Stimulated activated CD8-positive, alpha-beta memory T cell treated with anti-CD3 and anti-CD28 coated beads, Interleukin-12 subunit alpha, Interleukin-12 subunit beta, amount 100 ng/mL, for 24 hours (primary cell): ENCODE measurements around the gene KPNA2.
A peak's percentile ranks its signal among the peaks of the same experiment; 100 is the strongest.
"Not testable (repeated sequence)": the region's sequence is repeated elsewhere in the genome, so short reads cannot be mapped to it uniquely, and the experiment has no call there.

Experiments used
- DNase-seq: peaks from one replicate; pipeline ENCODE4 v3.0.0-alpha.2; 2020; ENCODE audit errors: extremely low read depth

The KPNA2 gene

DNA sequence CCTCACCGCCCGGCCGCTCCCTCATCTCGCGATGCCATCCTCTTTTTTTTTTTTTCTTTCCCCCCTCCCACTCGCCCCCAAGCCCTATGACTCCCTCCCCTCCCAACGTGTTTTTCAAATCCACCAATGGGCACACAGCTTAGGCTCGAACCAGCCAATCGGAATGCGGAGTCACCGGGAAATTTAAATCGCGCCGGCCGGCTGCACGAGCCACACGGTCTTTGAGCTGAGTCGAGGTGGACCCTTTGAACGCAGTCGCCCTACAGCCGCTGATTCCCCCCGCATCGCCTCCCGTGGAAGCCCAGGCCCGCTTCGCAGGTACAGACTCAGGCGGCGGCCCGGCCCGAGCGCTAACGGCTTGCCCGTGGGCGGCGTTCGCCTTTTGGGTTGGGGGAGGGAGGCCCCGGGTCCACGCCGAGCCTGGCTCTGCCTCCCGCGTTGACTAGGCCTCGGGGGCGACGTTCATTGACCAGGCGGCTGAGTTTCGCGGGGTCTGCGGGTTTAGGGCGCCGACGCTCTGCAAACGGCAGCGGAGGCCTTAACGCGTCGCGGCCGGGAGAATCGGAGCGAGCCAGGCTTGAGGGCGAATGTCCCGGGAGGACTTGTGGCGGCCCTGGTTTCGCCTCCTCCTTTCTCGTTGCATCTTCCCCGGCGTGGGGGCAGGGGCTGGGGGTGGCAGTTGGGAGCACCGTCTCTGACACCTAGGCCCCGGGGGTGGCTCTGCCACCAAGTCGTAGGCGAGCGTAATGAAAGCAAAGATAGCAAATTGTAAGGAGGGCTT is at the start of gene KPNA2:
Gene KPNA2, plus strand, starts transcription at position 213 of the 781 bp plus-strand sequence. CDS start 1,398 bp downstream, outside the sequence.
- peak; percentile 76 for DNase-seq

DNA sequence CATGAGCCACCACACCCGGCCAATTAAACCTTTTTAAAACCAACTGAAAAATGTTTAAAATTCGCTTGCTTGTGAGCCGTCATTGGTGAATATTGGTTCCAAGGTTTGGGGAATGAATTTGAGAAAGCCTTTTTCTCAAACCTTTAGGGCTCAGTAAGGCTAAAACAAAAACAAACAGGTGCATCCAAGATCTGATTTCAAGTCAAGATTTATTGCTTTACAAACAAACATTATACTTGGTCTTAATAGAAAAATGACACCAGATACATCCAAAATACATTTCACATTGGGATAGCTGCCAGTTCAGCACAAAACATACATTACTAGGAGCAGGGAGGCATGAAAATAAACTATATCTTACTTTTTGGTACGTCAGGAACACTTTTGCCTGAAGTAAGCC is 44.6 kb upstream of the KPNA2 start:
- no peak for DNase-seq

DNA sequence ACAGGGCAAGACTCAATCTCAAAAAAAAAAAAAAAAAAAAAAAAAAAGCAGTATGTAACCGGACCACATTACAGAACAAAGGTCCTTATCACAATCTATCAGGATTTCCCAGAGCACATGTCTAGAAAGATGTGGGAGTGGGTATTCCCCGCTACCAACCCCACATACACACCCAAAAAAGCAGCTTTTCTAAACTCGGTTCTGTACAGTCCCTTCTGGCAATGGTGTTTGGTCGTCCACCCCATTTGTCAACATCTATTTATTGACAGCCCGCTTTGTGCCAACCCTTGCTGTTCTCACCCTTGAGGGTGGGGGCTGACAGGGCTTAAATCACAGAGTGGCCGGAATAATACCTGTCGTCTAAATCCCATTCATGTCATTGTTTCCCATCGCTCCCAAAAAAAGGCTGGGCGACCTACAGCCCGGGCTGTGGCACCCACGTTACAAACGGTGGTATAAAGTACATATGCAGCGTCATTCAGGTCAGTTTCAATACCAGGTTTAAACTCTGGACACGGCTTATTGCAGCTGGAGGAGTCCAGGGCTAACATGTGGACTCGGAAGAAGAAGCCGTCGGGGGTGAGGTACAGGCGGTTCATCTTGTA is 42.9 kb upstream of the KPNA2 start:
- DNase-seq: no peak

DNA sequence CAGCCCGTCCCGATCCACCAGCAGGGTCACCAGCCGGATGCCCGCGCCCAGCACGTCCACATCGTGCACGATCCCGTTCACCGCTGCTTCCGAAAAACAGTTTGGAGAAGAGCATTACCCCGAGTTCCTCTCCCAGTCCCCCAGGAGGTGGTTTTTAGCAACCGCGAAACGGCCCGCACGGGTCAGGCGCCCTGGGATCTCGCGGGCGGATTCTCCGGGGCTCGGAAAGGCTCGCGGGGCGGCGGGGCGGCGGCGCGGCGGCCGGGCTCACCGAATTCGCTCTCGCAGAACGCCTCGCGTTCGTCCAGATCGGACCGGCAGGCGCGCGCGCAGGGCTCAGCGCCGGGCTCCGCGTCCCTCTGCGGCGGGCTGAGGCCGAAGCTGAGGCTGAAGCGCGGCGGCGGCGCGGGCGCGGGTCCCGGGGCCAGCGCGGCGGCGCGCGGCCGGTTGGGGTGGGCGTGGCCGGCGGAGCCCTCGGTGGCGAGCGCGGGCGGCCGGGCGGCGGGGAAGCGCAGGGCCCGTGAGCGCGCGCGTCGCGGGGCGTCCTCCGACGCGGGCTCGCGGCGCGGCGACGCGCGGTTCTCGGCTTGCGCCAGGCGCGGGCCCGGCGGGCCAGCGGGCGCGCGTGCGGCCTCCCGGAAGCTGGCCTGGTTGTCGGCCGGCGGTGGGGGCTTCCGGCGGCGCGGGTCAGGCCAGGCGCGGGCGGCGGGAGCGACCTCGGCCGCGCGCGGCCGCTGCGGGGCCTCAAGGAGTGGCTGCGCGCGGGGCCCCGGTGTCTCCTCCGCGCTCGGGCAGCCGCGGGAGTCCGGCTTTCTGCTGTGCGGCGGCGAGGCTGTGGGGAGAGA is 42.2 kb upstream of the KPNA2 start:
- DNase-seq: peak; percentile 28

DNA sequence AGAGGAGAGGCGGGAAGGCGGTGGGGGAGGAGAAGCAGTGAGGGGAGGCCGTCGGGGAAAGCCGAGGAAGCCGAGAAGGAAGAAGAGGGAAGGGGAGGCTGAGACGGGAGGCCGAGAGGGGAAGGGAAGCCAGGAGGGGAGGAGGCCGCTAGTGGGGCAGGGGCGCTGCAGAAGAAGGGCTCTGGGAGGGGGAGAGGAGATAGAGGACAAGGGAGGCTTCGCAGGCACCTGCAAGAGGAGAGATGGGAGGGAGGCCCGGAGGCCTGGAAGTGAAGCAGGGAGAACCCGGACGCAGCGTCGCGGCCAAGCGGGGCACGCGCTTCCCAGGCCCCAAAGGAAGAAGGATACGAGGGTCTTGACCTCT is 41.6 kb upstream of the KPNA2 start:
- no peak for DNase-seq

DNA sequence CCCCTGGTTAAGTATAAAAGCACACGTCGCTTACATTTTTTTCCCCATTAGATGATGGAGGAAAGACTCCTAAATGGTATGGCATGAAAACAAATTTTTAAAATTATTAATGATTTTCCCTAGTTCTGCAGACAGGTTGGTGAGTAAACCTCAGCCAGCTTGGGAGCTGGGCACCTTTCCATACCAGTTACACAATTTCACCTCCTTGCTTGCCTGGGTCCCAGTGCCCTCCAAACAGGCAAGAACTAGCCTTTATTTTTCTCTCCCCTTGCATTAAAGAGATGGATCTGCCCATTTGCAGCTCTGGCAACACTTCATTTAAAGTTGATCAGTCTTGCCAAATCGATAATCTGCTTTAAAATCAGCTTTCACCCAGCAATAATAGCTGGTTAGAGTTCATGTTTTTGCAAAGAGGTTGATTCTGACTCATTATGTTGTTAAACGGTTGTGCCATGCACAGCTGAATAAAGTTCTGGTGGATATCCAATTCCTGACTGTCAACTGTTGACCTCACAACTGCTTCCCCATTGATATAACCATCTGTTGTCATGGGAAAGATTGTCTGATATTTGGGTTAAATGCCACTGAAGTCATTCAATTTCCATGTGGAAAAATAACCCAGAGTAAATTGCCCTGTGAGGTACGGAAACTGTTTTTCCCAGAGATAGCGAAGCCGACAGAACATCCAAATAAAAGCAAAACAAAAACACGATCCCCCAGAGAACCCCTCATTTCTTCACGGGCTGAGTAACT is 40.5 kb upstream of the KPNA2 start:
- no peak for DNase-seq

DNA sequence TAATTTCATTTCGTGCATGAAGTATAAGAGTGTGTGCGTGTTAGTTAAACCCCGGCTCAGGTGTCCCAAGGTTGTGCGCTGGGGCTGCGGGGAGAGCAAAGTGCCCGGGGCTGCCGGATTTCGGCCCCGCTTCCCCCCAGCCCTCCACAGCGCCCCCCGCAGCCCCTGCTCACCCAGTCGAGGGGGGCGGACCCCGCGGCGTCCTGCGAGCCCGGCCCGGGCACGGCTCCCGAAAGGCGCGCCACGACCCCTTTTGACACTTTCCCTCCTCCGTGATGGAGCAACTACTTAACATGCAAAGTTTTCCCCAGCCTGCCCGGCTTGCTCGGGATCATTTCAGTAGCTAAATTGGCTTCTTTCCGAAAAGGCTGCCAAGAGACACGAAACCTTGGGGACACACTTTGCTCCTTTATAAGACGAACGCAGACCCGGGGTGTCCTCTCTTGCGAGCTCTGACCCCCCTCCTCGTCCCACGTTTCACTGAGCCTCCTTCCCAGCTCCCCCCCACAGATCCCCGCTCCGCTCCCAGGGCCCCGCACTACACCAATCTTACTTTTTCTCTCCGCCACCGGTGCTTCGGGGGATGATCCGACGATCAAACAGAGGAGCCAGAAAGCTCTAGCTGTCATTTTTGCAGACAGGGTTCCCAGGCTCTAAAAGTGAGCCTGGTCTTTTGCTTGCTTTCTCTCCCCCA is 39.8 kb upstream of the KPNA2 start:
- DNase-seq: no peak

DNA sequence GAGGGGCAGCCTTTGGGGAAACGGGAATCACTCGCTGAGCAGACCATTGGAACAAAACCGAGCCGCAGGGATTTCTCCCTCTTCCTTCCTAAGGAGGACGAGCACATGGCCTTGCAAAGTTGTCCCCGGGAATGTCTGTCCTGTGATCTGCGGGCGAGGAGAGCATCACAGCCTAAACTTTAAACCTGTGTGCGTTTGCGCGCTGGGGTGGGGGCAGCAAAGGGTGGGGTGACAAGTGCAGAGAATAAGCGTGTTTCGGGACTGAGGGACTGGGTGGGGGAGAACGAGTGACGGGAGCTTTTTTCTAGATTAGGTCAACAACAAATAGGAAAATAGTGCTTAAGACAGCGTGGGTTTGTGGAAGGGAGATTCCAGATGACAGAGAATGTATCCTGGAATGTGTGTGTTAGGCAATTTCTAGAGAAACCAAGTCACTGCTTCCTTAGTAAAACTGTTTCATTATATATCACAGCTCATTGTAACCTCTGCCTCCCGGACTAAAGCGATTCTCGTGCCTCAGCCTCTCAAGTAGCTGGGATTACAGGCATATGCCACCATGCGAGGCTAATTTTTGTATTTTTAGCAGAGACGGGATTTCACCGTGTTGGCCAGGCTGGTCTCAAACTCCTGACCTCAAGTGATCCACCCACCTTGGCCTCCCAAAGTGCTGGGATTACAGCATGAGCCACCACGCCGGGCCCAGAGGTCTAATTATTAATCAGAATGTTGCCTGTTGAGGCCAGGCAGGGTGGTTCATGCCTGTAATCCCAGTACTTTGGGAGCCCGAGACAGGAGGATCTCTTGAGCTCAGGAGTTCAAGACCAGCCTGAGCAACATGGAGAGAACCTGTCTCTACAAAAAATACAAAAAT is 39.0 kb upstream of the KPNA2 start, which contains the start of gene C17orf58:
Gene C17orf58, minus strand, starts transcription at position 169 of the 871 bp plus-strand sequence. CDS start 271 bp downstream, outside the sequence.
- DNase-seq: not testable (repeated sequence)

DNA sequence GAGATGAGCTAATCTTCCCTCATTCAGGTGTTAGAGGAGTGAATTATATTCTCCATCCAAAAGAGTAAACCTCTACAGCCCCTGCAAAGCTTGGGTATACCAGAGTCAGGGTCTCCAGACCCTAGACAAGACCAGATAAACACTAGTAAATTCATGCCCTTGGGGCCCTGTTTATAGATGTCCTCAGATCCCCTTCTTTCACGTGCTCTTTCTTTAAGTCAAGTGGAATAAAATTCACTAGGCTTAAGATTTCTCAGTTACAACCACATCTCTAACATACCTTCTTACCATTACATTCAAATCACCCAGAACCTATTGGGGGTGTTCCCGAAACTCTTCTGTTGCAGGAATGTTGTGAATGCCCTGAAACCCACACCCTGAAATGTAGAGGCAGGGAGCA is 37.1 kb upstream of the KPNA2 start:
- no peak for DNase-seq

DNA sequence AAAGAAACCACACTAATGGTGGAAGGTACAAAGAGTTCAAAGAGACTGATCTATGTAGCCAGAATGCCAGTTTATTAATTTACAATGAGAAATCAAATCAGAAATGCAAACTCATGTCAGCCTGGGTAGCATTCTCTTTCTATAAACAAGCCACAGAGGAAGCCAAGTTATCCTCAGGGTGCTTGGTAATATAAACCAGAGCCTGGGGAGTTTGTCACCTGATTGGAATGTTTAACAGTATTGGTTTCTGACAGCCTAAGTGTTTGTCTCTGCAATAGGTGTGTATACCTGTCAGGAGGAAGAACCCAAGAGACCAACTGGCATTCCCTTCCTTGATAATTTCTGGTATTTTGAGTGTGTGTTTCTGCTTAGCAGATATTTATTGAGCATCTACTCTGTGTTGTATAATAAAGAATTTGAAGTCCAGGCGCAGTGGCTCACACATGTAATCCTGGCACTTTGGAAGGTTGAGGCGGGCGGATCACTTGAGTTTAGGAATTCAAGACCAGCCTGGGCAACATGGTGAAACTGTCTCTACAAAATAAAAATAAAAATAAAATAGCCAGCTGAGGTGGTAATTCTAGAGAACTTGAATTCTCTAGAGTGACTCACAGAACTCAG is 36.1 kb upstream of the KPNA2 start:
- no peak for DNase-seq

DNA sequence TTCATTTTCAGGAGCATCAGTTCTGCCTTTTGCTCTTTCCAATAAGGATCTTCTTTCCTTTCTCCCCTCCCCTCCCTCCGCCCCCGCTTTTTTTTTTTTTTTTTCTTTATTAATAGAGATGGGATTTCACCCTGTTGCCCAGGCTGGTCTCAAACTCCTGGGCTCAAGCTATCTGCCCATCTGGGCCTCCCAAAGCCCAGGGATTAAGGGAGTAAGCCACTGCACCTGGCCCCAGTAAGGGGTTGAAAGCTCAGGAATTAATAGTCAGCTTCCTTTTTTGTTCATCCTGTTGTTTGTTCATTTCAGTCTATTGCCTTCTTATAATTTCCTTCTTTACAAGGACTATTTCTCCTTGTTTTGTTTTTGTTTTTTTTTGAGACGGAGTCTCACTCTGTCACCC is 31.3 kb upstream of the KPNA2 start:
- no peak for DNase-seq

DNA sequence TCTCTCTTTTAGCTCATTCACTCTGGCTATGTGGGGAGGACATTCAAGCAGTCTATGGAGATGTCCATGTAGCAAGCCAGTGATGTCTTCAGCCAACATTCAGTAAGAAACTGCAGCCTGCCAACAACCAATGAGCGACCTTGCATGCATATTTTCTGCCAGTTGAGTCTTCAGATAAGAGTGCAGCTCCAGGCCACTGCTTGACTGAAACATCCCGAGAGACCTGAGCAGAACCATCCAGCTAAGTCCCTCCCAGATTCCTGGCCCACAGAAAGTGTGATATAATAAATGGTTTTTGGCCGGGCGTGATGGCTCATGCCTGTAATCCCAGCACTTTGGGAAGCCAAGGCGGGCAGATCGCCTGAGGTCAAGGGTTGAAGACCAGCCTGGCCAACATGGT is 28.7 kb upstream of the KPNA2 start:
- no peak for DNase-seq

DNA sequence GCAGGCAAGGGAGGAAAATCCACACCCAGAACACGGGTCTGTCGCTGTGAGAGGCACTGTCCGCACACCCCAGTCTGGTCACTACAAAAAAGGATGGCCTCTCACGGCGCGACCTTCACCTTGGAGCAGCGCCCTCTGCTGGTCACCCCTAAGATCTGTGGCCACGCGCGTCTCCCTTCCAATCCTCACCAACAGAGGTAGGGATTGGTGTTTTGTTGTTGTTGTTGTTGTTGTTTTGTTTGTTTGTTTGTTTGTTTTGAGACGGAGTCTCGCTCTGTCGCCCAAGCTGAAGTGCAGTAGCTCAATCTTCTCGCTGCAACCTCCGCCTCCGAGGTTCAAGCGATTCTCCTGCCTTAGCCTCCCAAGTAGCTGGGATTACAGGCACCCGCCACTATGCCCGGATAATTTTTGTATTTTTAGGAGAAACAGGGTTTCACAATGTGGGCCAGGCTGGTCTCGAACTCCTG is 24.3 kb upstream of the KPNA2 start:
- no peak for DNase-seq

DNA sequence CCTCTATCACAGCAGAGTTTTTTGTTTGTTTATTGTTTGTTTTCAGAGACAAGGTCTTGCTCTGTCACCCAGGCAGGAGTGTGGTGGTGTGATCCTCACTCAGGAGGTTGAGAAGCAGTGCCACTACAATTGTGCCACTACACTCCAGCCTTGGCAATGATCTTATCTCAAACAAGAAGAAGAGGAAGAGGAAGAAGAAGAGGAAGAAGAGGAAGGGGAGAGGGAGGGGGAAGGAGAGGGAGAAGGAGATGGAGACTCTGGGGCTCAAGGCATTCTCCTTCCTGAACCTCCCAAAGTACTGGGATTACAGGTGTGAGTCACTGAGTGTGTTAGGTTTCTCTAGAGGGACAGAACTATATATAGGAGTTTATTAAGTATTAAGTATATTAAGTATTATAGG is 22.1 kb upstream of the KPNA2 start:
- no peak for DNase-seq

DNA sequence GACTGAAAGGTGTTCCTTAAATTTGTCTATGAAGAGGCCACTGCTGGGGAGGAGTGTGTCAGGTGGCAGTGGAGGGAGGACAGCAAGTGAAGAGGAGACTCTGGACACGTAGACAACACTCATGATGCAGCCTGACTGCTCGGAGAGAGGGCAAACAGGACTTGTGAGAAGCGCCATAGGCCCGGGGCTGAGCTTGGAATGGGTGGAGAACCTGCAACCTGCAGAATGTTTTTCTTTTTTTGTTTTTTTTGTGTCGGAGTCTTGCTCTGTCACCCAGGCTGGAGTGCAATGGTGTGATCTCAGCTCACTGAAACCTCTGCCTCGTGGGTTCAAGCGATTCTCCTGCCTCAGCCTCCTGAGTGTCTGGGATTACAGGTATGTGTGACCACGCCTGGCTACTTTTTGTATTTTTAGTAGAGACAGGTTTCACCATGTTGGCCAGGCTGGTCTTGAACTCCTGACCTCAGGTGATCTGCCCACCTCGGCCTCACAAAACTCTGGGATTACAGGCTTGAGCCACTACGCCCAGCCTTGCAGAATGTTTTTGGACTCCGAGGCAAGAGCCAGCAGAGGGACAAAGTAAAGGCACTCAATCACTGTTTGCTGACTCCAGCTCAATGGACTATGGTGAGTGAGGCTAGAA is 20.3 kb upstream of the KPNA2 start:
- DNase-seq: no peak

DNA sequence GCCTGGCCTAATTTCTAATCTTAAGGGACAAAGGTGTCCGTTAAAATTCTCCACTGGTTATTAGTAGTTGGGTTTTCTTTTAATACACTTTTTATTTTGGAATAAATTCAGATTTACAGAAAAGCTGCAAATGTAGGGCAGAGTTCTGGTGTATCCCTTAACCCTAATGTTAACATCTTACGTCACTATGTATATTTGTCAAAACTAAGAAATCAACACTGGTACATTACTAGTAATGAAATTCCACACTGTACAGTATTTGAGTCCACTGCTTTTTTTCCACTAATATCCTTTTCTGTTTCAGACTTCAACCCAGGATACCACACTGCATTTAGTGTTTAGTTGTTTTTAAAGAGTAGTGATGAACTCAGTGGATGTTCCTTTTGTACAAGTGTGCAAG is 18.7 kb upstream of the KPNA2 start:
- no peak for DNase-seq

DNA sequence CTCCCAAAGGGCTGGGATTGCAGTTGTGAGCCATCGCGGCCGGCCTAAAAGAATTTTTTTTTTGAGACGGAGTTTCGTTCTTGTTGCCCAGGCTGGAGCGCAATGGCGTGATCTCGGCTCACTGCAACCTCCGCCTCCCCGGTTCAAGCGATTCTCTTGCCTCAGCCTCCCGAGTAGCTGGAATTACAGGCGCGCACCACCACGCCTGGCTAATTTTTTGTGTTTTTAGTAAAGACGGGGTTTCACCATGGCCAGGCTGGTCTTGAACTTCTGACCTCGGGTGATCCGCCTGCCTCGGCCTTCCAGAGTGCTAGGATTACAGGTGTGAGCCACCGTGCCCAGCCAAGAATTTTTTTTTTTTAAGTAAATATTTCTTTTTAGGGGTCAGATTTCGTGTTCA is 17.0 kb upstream of the KPNA2 start:
- DNase-seq: not testable (repeated sequence)

DNA sequence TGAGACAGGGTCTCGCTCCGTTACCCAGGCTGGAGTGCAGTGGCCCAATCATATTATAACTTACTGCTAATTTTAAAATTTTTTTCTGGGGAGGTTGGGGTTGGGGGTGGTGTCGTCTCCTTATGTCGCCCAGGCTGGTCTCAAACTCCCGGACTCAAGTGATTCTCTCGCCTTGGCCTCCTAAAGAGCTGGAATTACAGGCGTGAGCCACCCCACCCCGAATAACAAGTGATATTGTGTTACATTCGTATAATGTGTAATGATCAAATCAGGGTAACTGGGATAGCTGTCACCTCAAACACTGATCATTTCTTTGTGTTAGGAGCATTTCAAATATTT is 16.2 kb upstream of the KPNA2 start:
- DNase-seq: no peak

DNA sequence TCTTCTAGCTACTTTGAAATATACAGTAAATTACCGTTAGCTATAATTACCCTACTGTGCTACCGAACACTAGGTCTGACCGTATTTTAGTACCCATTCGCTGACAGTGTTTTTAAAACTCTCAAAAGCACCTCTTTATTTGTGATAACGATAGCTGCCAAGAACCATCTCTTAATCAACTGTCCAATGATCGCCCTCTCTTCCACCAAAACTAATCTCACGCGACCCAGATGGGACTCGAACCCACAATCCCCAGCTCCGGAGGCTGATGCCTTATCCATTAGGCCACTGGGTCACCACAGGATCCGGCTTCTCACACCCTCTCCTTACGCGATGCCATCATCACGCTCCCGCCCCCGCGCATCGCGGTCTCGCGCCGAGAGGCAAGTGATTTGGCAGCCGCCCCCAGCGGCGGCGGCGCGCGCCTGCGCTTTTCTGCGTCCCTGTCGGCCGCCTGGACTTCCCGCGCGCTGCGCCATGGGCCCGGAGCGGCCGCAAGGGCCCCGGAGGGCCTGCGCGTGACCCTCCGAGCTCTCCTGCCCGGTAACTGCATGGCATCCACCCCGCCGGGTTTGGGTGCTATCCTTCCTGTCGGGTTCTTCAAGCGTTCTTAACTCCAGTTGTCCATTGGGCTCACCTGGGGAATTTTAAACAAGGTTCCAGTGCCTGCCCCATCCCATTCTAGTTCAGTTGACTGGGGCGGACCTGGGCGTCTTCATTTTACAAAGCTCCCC is 15.7 kb upstream of the KPNA2 start:
- peak; percentile 90 for DNase-seq
